IMR-90 (cell line): ENCODE data around the gene CMIP. TPM values are rescaled to one million over a fixed set of nuclear protein-coding genes. Genes with fewer than 3 reads are reported as not detected.

Experiments used
- ATAC-seq: fragments of 200-7000 bp; cut with Tn5 transposase; 2 replicates; pipeline ENCODE4 v1.9.1; 2020; ENCODE audit warnings: low read depth, mild to moderate bottlenecking, moderate library complexity
- BruUV-seq: library from RNA; stranded (reverse); fragments of 400-500 nt; replicated peaks from 2 replicates; lab custom pipeline; 2021; lab: Mats Ljungman, UMichigan
- CTCF ChIA-PET: fragments of 300-600 bp; formaldehyde crosslinking; extraction: SDS; loops from one replicate; lab custom pipeline; 2021; ENCODE audit warnings: antibody characterized with exemption; lab: Yijun Ruan, JAX
- POLR2A ChIA-PET: fragments of 300-600 bp; sonication (Branson Sonifier 250); formaldehyde crosslinking; loops from one replicate; lab custom pipeline; 2022; ENCODE audit warnings: antibody characterized with exemption; ENCODE audit not compliant: unreplicated experiment; lab: Charles Lee
- DNase-seq: peaks from one replicate; pipeline ENCODE4 v3.0.0; 2013
- H2AFZ ChIP-seq: replicated peaks from 2 replicates; pipeline ENCODE3; 2013; ENCODE audit warnings: low read length, mild to moderate bottlenecking; ENCODE audit not compliant: poor library complexity
- H2AK5ac ChIP-seq: 2 replicates; pipeline ENCODE4 v1.6.1; 2013; ENCODE audit warnings: low read depth, low read length, inconsistent platforms
- H2AK9ac ChIP-seq: replicated peaks from 2 replicates; pipeline ENCODE3; 2013; ENCODE audit warnings: mild to moderate bottlenecking, low read depth, low read length, moderate library complexity; ENCODE audit not compliant: poor library complexity
- H2BK120ac ChIP-seq: 2 replicates; pipeline ENCODE4 v1.6.1; 2013; ENCODE audit warnings: low read depth, low read length, inconsistent platforms
- H2BK15ac ChIP-seq: 3 replicates; pipeline ENCODE4 v1.6.1; 2013; ENCODE audit warnings: low read depth, low read length, inconsistent platforms
- H2BK20ac ChIP-seq: 2 replicates; pipeline ENCODE4 v1.6.1; 2013; ENCODE audit warnings: low read depth, mild to moderate bottlenecking, inconsistent platforms, low read length, moderate library complexity
- H2BK5ac ChIP-seq: 2 replicates; pipeline ENCODE4 v1.6.1; 2013; ENCODE audit warnings: mild to moderate bottlenecking, low read depth, low read length, inconsistent platforms; ENCODE audit not compliant: poor library complexity, severe bottlenecking
- H3K14ac ChIP-seq: replicated peaks from 2 replicates; pipeline ENCODE4 v1.6.1; 2013; ENCODE audit warnings: low read depth, low read length, inconsistent platforms
- H3K18ac ChIP-seq: 2 replicates; pipeline ENCODE4 v1.6.1; 2013; ENCODE audit warnings: low read depth, low read length, control low read depth
- H3K23ac ChIP-seq: 2 replicates; pipeline ENCODE4 v1.6.1; 2013; ENCODE audit warnings: low read depth, low read length, inconsistent platforms
- H3K27ac ChIP-seq: 2 replicates; pipeline ENCODE4 v1.5.1; 2013; ENCODE audit warnings: mild to moderate bottlenecking, control low read depth, low read length; ENCODE audit not compliant: insufficient read depth
- H3K27me3 ChIP-seq: 2 replicates; pipeline ENCODE4 v1.6.1; 2013; ENCODE audit warnings: low read length; ENCODE audit not compliant: control insufficient read depth, insufficient read depth
- H3K36me3 ChIP-seq: 2 replicates; pipeline ENCODE4 v1.6.1; 2013; ENCODE audit warnings: low read length, mixed read lengths; ENCODE audit not compliant: control insufficient read depth, insufficient read depth
- H3K4ac ChIP-seq: 2 replicates; pipeline ENCODE4 v1.6.1; 2013; ENCODE audit warnings: low read depth, low read length, inconsistent platforms
- H3K4me1 ChIP-seq: 2 replicates; pipeline ENCODE4 v1.6.1; 2013; ENCODE audit warnings: low read length, mixed read lengths; ENCODE audit not compliant: control insufficient read depth, insufficient read depth
- H3K4me2 ChIP-seq: 2 replicates; pipeline ENCODE4 v1.6.1; 2013; ENCODE audit warnings: low read depth, mild to moderate bottlenecking, control low read depth, low read length, moderate library complexity
- H3K4me3 ChIP-seq: 2 replicates; pipeline ENCODE4 v1.5.1; 2013; ENCODE audit warnings: low read depth, mild to moderate bottlenecking, control low read depth, low read length, moderate library complexity; ENCODE audit not compliant: insufficient read depth
- H3K56ac ChIP-seq: 2 replicates; pipeline ENCODE4 v1.6.1; 2013; ENCODE audit warnings: low read length, inconsistent platforms; ENCODE audit not compliant: insufficient read depth; ENCODE audit errors: extremely low read depth
- H3K79me1 ChIP-seq, 2 experiments: 2 replicates each; pipeline ENCODE4 v1.6.1; 2013; ENCODE audit warnings: low read length in 2 of 2, inconsistent platforms in 1 of 2, low read depth in 1 of 2
- H3K9ac ChIP-seq: 2 replicates; pipeline ENCODE4 v1.6.1; 2013; ENCODE audit warnings: low read depth, low read length, control low read depth
- H3K9me1 ChIP-seq: 2 replicates; pipeline ENCODE4 v1.6.1; 2013; ENCODE audit warnings: low read length, inconsistent platforms; ENCODE audit not compliant: insufficient read depth
- H3K9me3 ChIP-seq: 2 replicates; pipeline ENCODE4 v1.6.1; 2013; ENCODE audit warnings: low read length; ENCODE audit not compliant: control insufficient read depth, insufficient read depth
- H4K20me1 ChIP-seq: 2 replicates; pipeline ENCODE4 v1.6.1; 2013; ENCODE audit warnings: low read length, inconsistent platforms; ENCODE audit not compliant: insufficient read depth
- H4K5ac ChIP-seq: 2 replicates; pipeline ENCODE4 v1.6.1; 2013; ENCODE audit warnings: mild to moderate bottlenecking, low read depth, low read length, control low read depth
- H4K8ac ChIP-seq, 2 experiments: 2 replicates each; pipeline ENCODE4 v1.6.1; 2013; ENCODE audit warnings: low read depth in 2 of 2, low read length in 2 of 2, control low read depth in 1 of 2, inconsistent platforms in 1 of 2
- H4K91ac ChIP-seq: 2 replicates; pipeline ENCODE4 v1.6.1; 2013; ENCODE audit warnings: low read depth, low read length, inconsistent platforms; ENCODE audit not compliant: insufficient read depth
- CTCF ChIP-seq: conservative IDR thresholded peaks from 2 replicates; pipeline ENCODE4 v1.5.1; 2012; ENCODE audit warnings: mild to moderate bottlenecking, low read depth, low read length, improper control_type of control experiment
- NFE2L2 ChIP-seq: fragments of 150-350 bp; IDR thresholded peaks from 2 replicates; pipeline ENCODE4 v1.6.1; 2016; ENCODE audit warnings: low read depth, mild to moderate bottlenecking, low read length
- RAD21 ChIP-seq: IDR thresholded peaks from 2 replicates; pipeline ENCODE4 v1.6.1; 2012; ENCODE audit warnings: low read length, improper control_type of control experiment
- SMC3 ChIP-seq: fragments of 150-350 bp; IDR thresholded peaks from 2 replicates; pipeline ENCODE4 v1.6.1; 2016; ENCODE audit warnings: low read depth, mild to moderate bottlenecking, antibody characterized with exemption, low read length, moderate library complexity
- USF2 ChIP-seq: fragments of 150-350 bp; IDR thresholded peaks from 2 replicates; pipeline ENCODE4 v1.6.1; 2017; ENCODE audit warnings: mild to moderate bottlenecking, antibody characterized with exemption, low read length, low read depth
- WGBS, 2 experiments: methylation state at CpG; one replicate each; pipeline versions ENCODE4 v1.1.5 to v1.1.7; 2013; ENCODE audit warnings: missing lambda C conversion rate in 2 of 2; ENCODE audit not compliant: insufficient read length in 1 of 2; ENCODE audit errors: extremely low coverage in 2 of 2; 5-methylcytosine and 5-hydroxymethylcytosine counted together
- dilution Hi-C: fragments of 300-500 bp; cut with HindIII; formaldehyde crosslinking; loops from one replicate; pipeline ENCODE4 v1.14.3; 2018; ENCODE audit warnings: low sequenced_read_pairs; ENCODE audit not compliant: unreplicated experiment
- in situ Hi-C: fragments of 300-500 bp; cut with MboI; formaldehyde crosslinking; loops from 3 replicates; pipeline ENCODE4 v1.14.3; 2019; ENCODE audit warnings: low sequenced_read_pairs, inconsistent platforms, mixed read lengths
- intact Hi-C: fragments of 100-400 bp; cut with micrococcal nuclease; formaldehyde crosslinking; loops from 2 replicates; pipeline ENCODE4 v1.10.0; 2022
- polyA plus RNA-seq, 3 experiments: library from polyadenylated mRNA; depleted of rRNA; stranded (reverse); fragments of >200 nt; gene quantifications; 2 replicates each; pipeline ENCODE4 v1.2.3, GENCODE V29; 2012; ENCODE audit warnings: low replicate concordance in 1 of 3
- total RNA-seq: library from RNA; depleted of rRNA; stranded (reverse); fragments of >200 nt; gene quantifications from 2 replicates; pipeline ENCODE4 v1.2.3, GENCODE V29; 2012

CMIP gene
- total and polyA plus RNA-seq, 2 of the 4 experiments (the other 2 are of a cell fraction): 3.2 to 11.6 TPM

GRCh38 chr16:81429045-81429521 lies 15.5 kb upstream of the CMIP start:
- H3K9ac ChIP-seq: no peak overlapping the region
- peak overlapping the region; percentile 80 for H2AFZ ChIP-seq
- WGBS, 2 experiments: no CpG with 5 or more reads among the region's 3 CpGs
- H2BK120ac ChIP-seq: no peak overlapping the region
- no peaks in the 10 kb centered on the region for H3K79me1 ChIP-seq
- dilution Hi-C loops: no loop called here
- no peak overlapping the region for H3K18ac ChIP-seq
- in situ Hi-C loops: no loop called here
- intact Hi-C loops: no loop called here
- no peaks in the 10 kb centered on the region; the same call in 1 of the 2 replicates for H3K9me1 ChIP-seq
- H3K36me3 ChIP-seq: no peaks in the 10 kb centered on the region
- no peaks in the 10 kb centered on the region; the same call in 1 of the 2 replicates for H3K27me3 ChIP-seq
- no peak overlapping the region for H4K91ac ChIP-seq
- peak overlapping the region in 1 of 2 experiments; percentile 1; a peak in 1 of 4 replicates for H4K8ac ChIP-seq
- H2AK9ac ChIP-seq: no peak overlapping the region
- DNase-seq: peak; percentile 47
- TF ChIP-seq CTCF: peak; percentile 56
- peak; percentile 55 for TF ChIP-seq RAD21
- no peak for TF ChIP-seq NFE2L2
- TF ChIP-seq SMC3: peak; percentile 62
- TF ChIP-seq USF2: no peak
- no peak overlapping the region for H3K4ac ChIP-seq
- no peak overlapping the region for H3K14ac ChIP-seq
- CTCF ChIA-PET: interaction anchor here (0.7 to 0.9 kb wide), 2 partner anchors 11 to 202 kb away, joined by 3 read pairs; no protein-coding TSS in a partner anchor
- no peak overlapping the region for H2BK20ac ChIP-seq
- H4K20me1 ChIP-seq: no peaks in the 10 kb centered on the region
- no peak overlapping the region for H3K23ac ChIP-seq
- H3K4me3 ChIP-seq: no peak overlapping the region
- H3K56ac ChIP-seq: no peak overlapping the region
- no TSS peak for BruUV-seq
- H4K5ac ChIP-seq: no peak overlapping the region
- ATAC-seq: peak; percentile 79
- H2AK5ac ChIP-seq: peak overlapping the region; percentile 78
- H3K9me3 ChIP-seq: no peaks in the 10 kb centered on the region
- H3K4me1 ChIP-seq: peaks cover 5% of the 10 kb centered on the region; the same call in 1 of the 2 replicates
- H3K27ac ChIP-seq: no peak overlapping the region
- H3K4me2 ChIP-seq: no peak overlapping the region
- H2BK5ac ChIP-seq: no peak overlapping the region
- POLR2A ChIA-PET: no interaction called here
- H2BK15ac ChIP-seq: no peak overlapping the region
